G401 (cell line): ENCODE data around the gene RLN1. TPM values are rescaled to one million over a fixed set of nuclear protein-coding genes. Genes with fewer than 3 reads are reported as not detected.
A peak's percentile ranks its signal among the peaks of the same experiment; 100 is the strongest.
"Not testable (repeated sequence)": the region's sequence is repeated elsewhere in the genome, so short reads cannot be mapped to it uniquely, and the experiment has no call there.

Experiments used
- DNase-seq: peaks from one replicate; pipeline ENCODE4 v3.0.0-alpha.2; 2015; ENCODE audit warnings: low spot score
- in situ Hi-C: cut with HindIII; loops from 2 replicates; pipeline ENCODE4 v1.10.0; 2016; ENCODE audit warnings: low sequenced_read_pairs, mixed read lengths
- total RNA-seq: library from RNA; depleted of rRNA; stranded (reverse); fragments of >200 nt; shearing (Covaris generic); gene quantifications from 2 replicates; pipeline ENCODE4 v1.2.3, GENCODE V29; 2014; rRNA removed

RLN1 gene
- total RNA-seq, 1 experiment from 2014 or later = not detected

DNA sequence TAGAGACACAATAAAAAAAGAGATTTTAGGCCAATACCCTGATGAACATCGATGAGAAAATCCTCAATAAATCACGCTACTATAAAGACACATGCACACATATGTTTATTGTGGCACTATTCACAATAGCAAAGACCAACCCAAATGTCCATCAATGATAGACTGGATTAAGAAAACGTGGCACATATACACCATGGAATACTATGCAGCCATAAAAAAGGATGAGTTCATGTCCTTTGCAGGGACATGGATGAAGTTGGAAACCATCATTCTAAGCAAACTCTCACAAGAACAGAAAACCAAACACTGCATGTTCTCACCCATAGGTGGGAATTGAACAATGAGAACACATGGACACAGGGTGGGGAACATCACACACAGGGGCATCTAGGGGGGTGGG, 8.4 kb downstream of the RLN1 start:
- in situ Hi-C loops, DNase-seq: not testable (repeated sequence)

DNA sequence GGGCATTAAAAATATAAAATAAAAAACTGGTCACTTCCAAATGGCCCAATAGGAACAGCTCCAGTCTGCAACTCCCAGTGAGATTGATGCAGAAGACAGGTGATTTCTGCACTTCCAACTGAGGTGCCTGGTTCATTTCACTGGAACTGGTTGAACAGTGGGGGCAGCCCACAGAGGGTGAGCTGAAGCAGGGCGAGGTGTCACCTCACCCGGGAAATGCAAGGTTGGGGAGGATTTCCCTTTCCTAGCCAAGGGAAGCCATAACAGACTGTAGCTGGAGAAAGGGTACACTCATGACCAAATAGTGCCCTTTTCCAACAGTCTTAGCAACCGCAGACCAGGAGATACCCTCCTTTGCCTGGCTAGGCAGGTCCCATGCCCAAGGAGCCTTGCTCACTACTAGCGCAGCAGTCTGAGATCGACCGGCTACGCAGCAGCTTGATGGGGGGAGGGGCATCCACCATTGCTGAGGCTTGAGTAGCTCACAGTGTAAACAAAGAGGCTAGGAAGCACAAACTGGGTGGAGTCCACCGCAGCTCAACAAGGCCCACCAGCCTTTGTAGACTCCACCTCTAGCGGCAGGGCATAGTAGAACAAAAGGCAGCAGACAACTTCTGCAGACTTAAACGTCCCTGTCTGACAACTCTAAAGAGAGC, 12.7 kb downstream of the RLN1 start:
- in situ Hi-C loops = no loop called here
- no peak for DNase-seq

DNA sequence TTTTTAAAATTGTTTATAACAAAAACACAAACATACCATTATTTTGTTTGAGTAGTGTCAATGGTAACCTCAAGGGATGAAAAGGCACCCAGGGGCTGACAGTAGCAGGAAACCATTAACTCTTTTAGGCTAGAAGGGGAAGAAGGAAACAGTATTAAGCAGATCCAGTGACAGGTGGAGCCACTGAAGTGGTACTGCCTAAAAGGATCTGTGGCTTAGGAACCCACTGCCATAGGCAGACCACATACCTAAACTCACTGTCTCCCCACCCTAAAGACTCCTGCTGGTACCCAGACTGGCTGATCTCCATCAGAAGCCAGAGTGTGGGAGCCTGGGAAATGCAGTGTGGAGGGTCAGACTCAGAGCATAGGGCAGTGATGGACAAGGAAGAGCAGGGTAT, 13.5 kb downstream of the RLN1 start:
- in situ Hi-C loops = no loop called here

DNA sequence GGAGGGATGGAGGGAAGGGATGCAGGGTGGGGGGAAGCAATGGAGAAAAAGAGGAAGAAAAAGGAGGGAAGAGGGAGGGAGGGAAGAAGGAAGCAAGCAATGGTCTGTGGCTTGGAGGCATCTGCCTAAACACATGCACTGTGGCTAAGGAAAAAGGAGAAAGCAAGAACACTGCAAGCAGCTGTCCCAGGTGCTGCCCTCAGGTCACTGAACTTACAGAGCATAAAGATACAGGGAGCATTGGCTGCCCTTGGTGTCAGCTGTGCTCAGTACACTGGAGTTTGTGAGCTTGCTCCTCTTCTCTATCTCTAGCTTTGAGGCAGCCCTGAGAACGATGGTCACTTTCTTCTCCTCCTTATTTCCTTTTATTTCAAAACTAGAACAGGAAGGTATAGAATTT, 18.1 kb downstream of the RLN1 start:
- in situ Hi-C loops, DNase-seq: not testable (repeated sequence)

More for the DNA sequence above, 13.5 kb downstream of the RLN1 start:
- no peak for DNase-seq

DNA sequence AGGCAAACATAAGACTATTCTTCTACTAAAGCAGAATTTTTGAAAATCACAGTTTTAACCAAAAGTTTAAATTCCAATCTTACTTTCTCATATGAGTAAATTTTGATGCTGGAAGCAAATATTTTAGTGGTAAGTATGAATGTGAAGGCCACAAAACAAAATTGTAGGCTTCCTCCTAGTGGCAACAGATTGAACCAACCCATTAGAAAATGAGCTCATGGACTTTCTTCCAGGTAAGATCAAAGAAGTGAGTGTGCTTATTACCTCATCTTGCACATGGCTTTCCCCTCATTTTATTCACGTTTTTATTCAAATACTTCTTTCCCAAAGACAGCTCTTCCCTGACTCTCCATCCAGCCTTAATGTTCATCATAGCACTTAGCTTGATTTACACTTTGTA, 18.6 kb downstream of the RLN1 start:
- no peak for DNase-seq
- in situ Hi-C loops = no loop called here

DNA sequence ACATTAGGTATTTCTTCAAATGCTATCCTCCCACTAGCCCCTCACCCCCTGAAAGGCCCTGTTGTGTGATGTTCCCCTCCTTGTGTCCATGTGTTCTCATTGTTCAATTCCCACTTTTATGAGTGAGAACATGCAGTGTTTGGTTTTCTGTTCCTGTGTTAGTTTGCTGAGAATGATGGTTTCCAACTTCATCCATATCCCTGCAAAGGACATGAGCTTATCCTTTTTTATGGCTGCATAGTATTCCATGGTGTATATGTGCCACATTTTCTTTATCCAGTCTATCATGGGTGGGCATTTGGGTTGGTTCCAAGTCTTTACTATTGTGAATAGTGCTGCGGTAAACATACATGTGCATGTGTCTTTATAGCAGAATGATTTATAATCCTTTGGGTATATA, 23.3 kb downstream of the RLN1 start:
- in situ Hi-C loops, DNase-seq: not testable (repeated sequence)

DNA sequence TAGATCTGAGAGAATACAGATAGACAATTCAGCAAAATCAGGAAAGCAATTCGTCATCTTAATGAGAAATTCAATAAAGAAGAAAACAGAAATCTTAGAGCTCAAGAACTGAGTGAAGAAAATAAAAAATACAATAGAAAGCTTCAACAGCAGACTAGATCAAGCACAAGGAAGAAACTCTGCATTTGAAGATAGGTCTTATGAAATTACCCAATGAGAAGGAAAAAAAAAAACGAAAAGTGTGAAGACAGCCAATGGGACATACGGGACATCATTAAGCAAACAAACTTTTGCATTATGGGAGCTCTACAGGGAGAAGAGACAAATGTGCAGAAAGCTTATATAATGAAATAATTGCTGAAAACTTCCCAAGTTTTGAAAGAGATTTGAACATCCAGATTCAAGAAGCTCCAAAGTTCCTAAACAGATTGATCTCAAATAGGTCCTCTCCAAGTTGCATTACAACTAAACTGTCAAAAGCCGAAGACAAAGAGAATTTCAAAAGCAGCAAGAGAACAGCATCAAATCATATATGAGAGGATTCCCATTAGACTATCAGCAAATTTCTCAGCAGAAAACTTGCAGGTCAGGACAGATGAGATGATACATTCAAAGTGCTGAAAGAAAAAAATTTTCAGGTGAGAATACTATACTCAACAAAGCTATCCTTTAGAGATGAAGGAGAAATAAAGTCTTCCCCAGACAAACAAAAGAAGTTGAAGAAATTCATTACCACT, 24.3 kb downstream of the RLN1 start:
- no peak for DNase-seq
- in situ Hi-C loops = no loop called here

DNA sequence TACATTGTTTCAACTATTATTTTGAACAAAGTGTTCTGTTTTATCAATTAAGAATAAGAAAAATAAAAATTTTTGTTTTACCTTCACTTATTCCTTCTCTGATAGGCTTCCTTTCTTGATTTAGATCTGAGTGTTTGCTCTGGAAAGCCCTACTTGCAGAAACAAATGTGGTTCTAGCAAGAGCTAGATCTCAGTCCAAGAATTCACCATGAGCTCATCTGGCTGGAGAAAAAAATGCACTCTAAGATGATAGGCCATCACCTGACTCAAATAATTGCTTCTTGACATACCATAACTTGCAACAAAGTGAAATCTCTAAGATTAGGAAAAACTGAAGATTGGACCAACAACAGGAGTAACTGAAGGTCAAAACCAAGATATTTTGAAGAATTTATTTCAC, 28.8 kb downstream of the RLN1 start:
- in situ Hi-C loops = no loop called here
- DNase-seq = no peak

DNA sequence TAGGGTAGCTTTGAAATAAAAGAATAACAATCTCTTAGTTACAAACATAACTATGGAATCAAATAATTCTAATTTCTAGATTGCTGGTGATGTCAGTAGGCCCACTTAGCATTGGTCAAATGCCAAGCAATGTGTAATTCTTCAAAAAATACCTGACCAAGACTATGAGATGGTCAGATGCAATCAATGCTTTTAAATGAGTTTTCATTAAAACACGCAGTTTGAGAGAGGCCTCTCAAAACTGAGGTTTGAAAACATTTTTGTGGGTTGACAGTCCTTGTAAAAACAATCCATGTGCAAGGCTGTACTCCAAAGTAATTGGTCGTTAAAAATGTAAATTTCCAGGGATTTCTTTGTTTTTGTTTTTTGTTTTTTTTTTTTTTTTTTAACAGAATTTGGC, 33.9 kb downstream of the RLN1 start:
- DNase-seq = no peak
- in situ Hi-C loops = no loop called here

DNA sequence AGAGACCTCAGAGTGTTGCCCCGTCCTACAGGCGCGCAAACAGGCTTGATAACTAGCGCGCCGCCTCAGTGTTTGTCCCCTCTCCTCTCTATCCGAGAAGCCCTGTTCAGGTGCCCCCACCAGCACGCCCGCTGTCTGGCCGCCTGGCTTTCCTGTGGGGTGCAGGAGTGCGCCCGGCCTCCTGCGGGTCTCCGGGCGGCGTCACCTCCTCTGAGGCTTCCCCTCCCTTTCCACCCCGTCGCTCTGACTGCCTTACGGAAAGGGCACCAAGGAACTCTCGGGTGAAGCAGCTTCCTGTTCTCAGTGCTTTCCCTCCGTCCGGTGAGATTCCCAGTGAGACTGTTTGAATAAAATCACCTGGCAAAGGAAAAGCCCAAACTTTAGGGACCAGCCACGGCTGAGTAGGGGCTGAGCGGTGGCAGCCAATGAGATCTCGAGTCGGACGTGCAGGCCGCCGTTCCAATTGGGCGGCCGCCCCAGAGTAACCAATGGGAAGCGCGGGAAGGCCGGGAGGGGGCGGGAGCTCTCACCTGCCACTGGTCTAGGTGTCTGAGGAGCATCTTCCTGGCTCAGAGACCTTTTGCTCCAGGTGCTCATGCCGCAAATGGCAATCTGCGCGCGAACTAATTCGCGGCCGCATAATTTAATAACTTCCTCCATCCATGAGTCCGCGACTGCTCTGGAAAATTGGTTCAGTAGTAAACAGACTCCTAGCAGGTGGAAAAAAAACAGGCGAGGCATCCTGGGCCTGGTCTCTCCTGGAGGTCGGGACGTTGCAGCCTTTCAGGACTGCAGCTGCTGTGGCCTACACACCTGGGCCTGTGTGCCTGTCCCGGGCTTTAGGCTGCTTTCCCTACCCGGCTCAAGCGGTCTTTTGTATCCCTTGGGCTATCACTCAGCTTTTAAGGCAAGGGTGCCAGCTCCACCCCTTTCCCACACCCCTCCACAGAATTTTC, 35.6 kb downstream of the RLN1 start, which contains the start of gene RLN2:
Gene RLN2, minus strand, starts transcription at position 877 of the 956 bp plus-strand sequence. Its CDS starts 136 bp downstream, at position 741.
- DNase-seq = peak; percentile 35
- in situ Hi-C loops = not testable (repeated sequence)

DNA sequence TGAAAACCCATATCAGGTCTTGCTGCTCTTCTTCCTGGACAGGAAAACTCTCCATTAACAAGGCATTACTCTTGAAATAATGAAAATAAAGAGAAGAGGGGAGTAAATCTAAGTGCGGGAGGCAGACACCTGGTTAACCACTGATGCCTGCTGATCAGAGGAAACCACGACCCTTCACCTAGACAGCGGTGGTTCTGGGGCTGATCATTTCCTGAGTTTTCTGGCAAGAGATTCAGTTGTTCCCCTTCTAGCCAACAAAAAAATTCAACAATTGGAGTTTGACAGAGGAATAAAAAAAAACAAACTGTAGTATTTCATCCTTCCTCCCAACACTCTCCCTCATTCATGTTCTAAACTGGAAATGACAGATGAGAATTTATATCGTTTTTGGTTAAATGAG, 38.1 kb downstream of the RLN1 start:
- DNase-seq = no peak
- in situ Hi-C loops = no loop called here

DNA sequence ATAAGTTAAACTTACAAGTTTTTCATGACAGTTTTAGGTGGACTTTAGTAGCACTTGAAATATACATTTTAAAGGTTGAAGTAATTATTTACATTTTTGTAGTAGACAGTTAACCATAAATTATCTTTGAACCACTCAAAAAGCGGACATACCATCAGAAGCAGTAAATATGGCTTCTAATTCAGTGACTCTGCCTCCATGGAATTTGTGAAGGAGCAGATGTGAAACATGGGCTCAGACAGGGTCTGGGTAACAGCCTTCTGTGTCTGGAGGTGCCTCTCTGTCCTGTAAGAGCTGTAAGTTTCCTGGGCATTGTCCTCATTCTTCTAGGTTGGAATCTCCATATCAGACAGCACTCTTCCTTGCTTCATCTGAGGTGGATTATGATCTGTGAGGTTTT, 47.5 kb downstream of the RLN1 start:
- in situ Hi-C loops = no loop called here

DNA sequence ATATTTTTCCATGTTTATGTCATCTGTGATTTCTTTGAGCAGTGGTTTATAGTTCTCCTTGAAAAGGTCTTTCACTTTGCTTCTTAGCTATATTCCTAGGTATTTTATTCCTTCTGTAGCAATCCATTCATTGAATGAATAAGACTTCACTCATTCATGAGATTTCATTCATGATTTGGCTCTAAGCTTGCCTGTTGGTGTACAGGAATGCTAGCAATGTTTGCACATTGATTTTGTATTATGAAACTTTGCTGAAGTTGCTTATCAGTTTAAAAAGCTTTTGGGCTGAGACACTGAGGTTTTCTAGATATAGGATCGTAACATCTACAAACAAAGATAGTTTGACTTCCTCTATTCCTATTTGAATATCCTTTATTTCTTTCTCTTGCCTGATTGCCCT, 51.1 kb downstream of the RLN1 start:
- no peak for DNase-seq
- in situ Hi-C loops = no loop called here

More for the DNA sequence above, 47.5 kb downstream of the RLN1 start:
- no peak for DNase-seq

DNA sequence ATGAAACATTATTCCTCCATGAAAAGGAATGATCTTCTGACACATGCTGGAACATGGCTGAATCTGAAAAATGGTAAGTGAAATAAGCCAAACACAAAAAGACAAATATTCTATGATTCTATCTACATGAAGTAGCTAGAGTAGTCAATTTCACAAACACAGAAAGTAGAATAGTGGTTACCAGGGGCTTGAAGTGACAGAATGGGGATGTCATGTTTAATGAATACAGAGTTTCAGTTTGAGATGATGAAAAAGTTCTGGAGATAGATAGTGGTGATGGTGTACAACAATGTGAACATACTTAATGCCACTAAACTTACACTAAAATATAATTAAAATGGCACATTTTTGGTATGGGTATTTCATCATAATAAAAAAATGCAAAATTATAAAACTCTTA, 53.4 kb downstream of the RLN1 start:
- in situ Hi-C loops = no loop called here

More for the DNA sequence above, 53.4 kb downstream of the RLN1 start:
- no peak for DNase-seq

Other genes with a start within 250 kb of the RLN1 start
- gene INSL6, start 154.2 kb downstream of the RLN1 start, total RNA-seq = not detected in 2 replicates
- not detected in 2 replicates for gene INSL4, start 108.5 kb downstream of the RLN1 start, total RNA-seq
- not detected in 2 replicates for gene RLN2, start 35.2 kb downstream of the RLN1 start, total RNA-seq
- gene PLGRKT, start 98.0 kb upstream of the RLN1 start, total RNA-seq = 62.0 and 102 TPM in 2 replicates
- gene CD274, start 110.7 kb upstream of the RLN1 start, total RNA-seq = not detected in 2 replicates
- not detected in 2 replicates for gene PDCD1LG2, start 170.7 kb upstream of the RLN1 start, total RNA-seq